Glomerular visceral epithelial cell (primary cell): ENCODE measurements around the gene STRA6.
"Not testable (repeated sequence)": the region's sequence is repeated elsewhere in the genome, so short reads cannot be mapped to it uniquely, and the experiment has no call there.

ENCODE experiments used
- DNase-seq: peaks from one replicate; pipeline ENCODE4 v3.0.0-alpha.2; 2016; ENCODE audit errors: extremely low spot score

The STRA6 gene

GRCh38 chr15:74179983-74180880, 22.4 kb downstream of the STRA6 start:
- no peak for DNase-seq

GRCh38 chr15:74179101-74179841, 23.3 kb downstream of the STRA6 start:
- peak; percentile 96 for DNase-seq

- no peak for DNase-seq
Measured at GRCh38 chr15:74178326-74179100, 24.1 kb downstream of the STRA6 start.

- no peak for DNase-seq
Measured at GRCh38 chr15:74176262-74177214, 26.0 kb downstream of the STRA6 start.

- no peak for DNase-seq
Measured at GRCh38 chr15:74175271-74176191, 27.1 kb downstream of the STRA6 start.

- no peak for DNase-seq
Measured at GRCh38 chr15:74174958-74175253, 27.7 kb downstream of the STRA6 start.

- no peak for DNase-seq
Measured at GRCh38 chr15:74174219-74174957, 28.2 kb downstream of the STRA6 start.

- no peak for DNase-seq
Measured at GRCh38 chr15:74173380-74174218, 29.0 kb downstream of the STRA6 start, which contains the start of gene ISLR. TSS of gene ISLR (plus strand) at chr15:74173710. CDS start at chr15:74174859, 1,149 bp downstream.

- no peak for DNase-seq
Measured at GRCh38 chr15:74172701-74173379, 29.7 kb downstream of the STRA6 start.

- no peak for DNase-seq
Measured at GRCh38 chr15:74171965-74172541, 30.5 kb downstream of the STRA6 start.

GRCh38 chr15:74170875-74171578, 31.6 kb downstream of the STRA6 start:
- no peak for DNase-seq

GRCh38 chr15:74170071-74170844, 32.3 kb downstream of the STRA6 start:
- no peak for DNase-seq

GRCh38 chr15:74168711-74169126, 33.9 kb downstream of the STRA6 start:
- no peak for DNase-seq

- DNase-seq: no peak
Measured at GRCh38 chr15:74167891-74168331, 34.7 kb downstream of the STRA6 start.

- no peak for DNase-seq
Measured at GRCh38 chr15:74165461-74165860, 37.1 kb downstream of the STRA6 start.

- not testable (repeated sequence) for DNase-seq
Measured at GRCh38 chr15:74162195-74162536, 40.4 kb downstream of the STRA6 start.
